ENCODE results near the gene IWS1.

The IWS1 gene

DNA sequence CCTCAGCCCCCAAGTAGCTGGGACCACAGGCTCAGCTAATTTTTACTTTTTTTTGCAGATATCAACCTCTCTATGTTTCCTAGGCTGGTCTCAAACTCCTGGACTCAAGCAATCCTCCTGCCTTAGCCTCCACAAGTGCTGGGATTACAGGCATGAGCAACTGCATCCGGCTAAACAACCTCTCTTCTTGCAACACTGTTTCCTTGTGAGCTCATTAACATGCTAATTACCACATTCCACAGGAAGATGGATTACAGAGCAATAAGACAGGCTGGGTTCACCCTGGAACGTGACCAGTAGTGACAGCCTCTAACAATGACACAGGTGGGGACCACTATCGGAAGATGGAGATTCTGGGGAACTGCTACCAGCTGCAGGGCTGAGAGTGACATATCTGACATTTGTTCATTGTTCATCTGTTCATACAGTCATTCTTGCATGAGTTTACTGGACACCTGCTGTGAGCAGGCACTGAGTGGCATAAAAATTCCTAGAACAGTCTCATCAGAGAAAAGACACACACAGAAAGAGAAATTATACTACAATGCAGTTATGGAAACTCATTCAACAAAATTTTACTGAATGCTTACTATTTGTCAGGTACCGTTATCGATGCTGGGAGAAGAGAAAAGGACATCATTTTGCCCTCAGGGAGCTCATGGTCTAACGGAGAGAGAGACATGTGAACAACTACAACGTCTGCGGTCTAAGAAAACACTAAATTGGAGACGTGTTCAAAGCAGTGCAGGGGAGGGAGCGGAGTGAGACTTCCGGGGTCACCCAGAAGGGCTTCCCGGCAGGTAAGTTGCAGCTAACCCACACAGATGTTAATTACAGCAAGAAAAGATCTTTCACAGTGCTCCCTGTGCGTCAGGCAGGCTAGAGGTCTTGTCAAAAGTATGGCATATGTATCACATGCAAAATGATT lies 70.5 kb downstream of the IWS1 start:
- Histone ChIP-seq H3K9ac (ENCODE audit: low read length) (no peak overlapping the region), H3K4me2 (ENCODE audit: low read depth, low read length, poor library complexity, severe bottlenecking) (no peak overlapping the region), H4K20me1 (ENCODE audit: low read depth, low read length) (no peaks in the 10 kb centered on the region), H3K27ac (ENCODE audit: low read depth, low read length) (no peak overlapping the region), H3K36me3 (ENCODE audit: low read length) (no peaks in the 10 kb centered on the region), H3K9me2 (replicated peaks; ENCODE audit: insufficient read depth, low read length) (no peaks in the 10 kb centered on the region), H3K9me3 (ENCODE audit: insufficient read depth, low read length) (no peaks in the 10 kb centered on the region), H3K4me3 (ENCODE audit: insufficient read depth, low read length, poor library complexity, severe bottlenecking) (no peak overlapping the region), H3K79me2 (ENCODE audit: insufficient read depth, low read length) (no peaks in the 10 kb centered on the region), H3F3A (ENCODE audit: insufficient read depth) (no peaks in the 10 kb centered on the region), H2AFZ (ENCODE audit: low read depth, low read length, severe bottlenecking) (no peak overlapping the region), H3K27me3 (ENCODE audit: low read length) (no peaks in the 10 kb centered on the region)
- TF ChIP-seq EZH2phosphoT487 (conservative IDR thresholded peaks at IDR 0.05; ENCODE audit: low read length): no peak
- TF ChIP-seq, protein P1, sequence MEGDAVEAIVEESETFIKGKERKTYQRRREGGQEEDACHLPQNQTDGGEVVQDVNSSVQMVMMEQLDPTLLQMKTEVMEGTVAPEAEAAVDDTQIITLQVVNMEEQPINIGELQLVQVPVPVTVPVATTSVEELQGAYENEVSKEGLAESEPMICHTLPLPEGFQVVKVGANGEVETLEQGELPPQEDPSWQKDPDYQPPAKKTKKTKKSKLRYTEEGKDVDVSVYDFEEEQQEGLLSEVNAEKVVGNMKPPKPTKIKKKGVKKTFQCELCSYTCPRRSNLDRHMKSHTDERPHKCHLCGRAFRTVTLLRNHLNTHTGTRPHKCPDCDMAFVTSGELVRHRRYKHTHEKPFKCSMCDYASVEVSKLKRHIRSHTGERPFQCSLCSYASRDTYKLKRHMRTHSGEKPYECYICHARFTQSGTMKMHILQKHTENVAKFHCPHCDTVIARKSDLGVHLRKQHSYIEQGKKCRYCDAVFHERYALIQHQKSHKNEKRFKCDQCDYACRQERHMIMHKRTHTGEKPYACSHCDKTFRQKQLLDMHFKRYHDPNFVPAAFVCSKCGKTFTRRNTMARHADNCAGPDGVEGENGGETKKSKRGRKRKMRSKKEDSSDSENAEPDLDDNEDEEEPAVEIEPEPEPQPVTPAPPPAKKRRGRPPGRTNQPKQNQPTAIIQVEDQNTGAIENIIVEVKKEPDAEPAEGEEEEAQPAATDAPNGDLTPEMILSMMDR (IDR thresholded peaks at IDR 0.05; ENCODE audit: insufficient read depth, low read length, poor library complexity, severe bottlenecking): no peak

DNA sequence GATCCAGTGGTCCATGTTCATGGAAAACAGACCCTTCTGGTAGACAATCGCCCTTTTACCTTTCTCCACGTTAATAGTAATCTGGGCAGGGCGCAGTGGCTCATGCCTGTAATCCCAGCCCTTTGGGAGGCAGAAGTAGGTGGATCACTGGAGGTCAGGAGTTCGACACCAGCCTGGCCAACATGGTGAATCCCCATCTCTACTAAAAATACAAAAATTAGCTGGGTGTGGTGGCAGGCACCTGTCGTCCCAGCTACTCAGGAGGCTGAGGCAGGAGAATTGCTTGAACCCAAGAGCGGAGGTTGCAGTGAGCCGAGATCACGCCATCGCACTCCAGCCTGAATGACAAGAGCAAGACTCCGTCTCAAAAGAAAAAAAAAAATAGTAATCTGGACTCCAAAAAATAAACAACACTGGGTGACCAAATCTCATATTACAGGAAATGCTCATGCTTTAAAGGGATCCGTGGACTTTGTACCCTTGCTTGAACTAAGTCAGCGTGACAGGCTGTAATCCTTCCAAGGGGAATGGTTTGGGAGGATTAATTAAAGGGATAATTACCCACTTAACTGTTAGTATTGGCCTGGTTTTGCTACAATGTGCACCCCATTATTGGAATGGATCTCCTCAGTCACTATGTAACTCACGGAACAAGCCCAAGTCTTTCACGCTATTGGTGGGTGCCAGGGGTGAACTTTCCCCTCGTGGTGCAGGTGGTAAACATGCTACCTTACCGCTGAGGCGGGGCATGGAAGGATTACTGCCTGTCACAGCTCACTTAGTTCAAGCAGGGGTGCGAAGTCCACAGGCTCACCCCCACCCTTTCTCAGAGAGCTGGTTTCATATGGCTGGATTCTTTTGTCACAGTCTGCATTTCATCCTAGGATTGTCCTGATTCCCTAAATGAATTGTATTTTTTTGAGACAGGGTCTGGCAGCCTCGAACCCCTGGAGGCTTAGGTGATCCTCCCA lies 71.4 kb downstream of the IWS1 start:
- Histone ChIP-seq H2AFZ (ENCODE audit: low read depth, low read length, severe bottlenecking) (no peak overlapping the region), H4K20me1 (ENCODE audit: low read depth, low read length) (no peaks in the 10 kb centered on the region), H3K9me2 (replicated peaks; ENCODE audit: insufficient read depth, low read length) (no peaks in the 10 kb centered on the region), H3K9ac (ENCODE audit: low read length) (no peak overlapping the region), H3K27me3 (ENCODE audit: low read length) (no peaks in the 10 kb centered on the region), H3K9me3 (ENCODE audit: insufficient read depth, low read length) (no peaks in the 10 kb centered on the region), H3F3A (ENCODE audit: insufficient read depth) (no peaks in the 10 kb centered on the region), H3K4me2 (ENCODE audit: low read depth, low read length, poor library complexity, severe bottlenecking) (no peak overlapping the region), H3K36me3 (ENCODE audit: low read length) (no peaks in the 10 kb centered on the region), H3K27ac (ENCODE audit: low read depth, low read length) (no peak overlapping the region), H3K79me2 (ENCODE audit: insufficient read depth, low read length) (no peaks in the 10 kb centered on the region), H3K4me3 (ENCODE audit: insufficient read depth, low read length, poor library complexity, severe bottlenecking) (no peak overlapping the region)
- TF ChIP-seq EZH2phosphoT487 (conservative IDR thresholded peaks at IDR 0.05; ENCODE audit: low read length): no peak
- TF ChIP-seq, protein P1 (IDR thresholded peaks at IDR 0.05; ENCODE audit: insufficient read depth, low read length, poor library complexity, severe bottlenecking): no peak

DNA sequence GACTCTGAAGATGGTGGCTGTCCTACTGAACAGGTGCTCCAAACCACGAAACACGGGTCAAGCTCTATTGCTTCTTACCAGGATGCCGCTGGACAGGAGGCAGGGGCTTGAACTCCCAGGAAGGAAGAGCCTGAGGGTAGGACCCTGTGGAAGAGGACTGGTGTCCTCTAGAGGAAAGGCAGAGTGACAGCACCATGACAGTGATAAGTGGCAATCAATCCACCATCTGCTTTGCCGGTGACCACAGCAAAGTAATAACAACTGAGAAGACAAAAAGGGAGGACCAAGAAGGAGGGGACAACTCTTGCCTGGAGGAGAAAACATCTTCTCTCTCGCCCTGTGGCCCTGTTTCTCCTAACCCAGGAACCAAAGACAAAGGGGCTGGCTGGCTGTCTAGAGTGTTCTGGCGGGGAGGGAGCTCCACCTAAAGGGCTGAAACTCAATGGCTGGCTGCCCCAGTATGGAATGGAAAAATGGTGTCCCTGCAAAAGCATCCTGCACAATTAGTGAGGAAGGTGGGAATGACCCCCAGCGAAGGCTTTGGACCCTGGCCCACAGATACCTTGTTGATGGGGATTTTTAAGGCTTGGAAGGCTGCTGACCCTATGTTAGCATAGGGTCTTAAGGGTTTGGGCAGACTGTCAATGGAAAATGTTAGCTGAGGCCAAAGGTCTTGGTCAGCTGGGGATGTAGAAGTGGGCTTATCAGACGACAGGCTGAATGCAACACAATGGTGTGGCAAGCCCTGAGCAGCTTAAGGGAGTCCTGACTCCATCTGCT lies 72.7 kb downstream of the IWS1 start:
- no peak for TF ChIP-seq EZH2phosphoT487 (conservative IDR thresholded peaks at IDR 0.05; ENCODE audit: low read length)
- TF ChIP-seq, protein P1 (IDR thresholded peaks at IDR 0.05; ENCODE audit: insufficient read depth, low read length, poor library complexity, severe bottlenecking): no peak
- Histone ChIP-seq H3F3A (ENCODE audit: insufficient read depth) (no peaks in the 10 kb centered on the region), H3K79me2 (ENCODE audit: insufficient read depth, low read length) (no peaks in the 10 kb centered on the region), H4K20me1 (ENCODE audit: low read depth, low read length) (no peaks in the 10 kb centered on the region), H3K36me3 (ENCODE audit: low read length) (no peaks in the 10 kb centered on the region), H2AFZ (ENCODE audit: low read depth, low read length, severe bottlenecking) (no peak overlapping the region), H3K4me2 (ENCODE audit: low read depth, low read length, poor library complexity, severe bottlenecking) (no peak overlapping the region), H3K9me2 (replicated peaks; ENCODE audit: insufficient read depth, low read length) (no peaks in the 10 kb centered on the region), H3K9me3 (ENCODE audit: insufficient read depth, low read length) (no peaks in the 10 kb centered on the region), H3K27me3 (ENCODE audit: low read length) (no peaks in the 10 kb centered on the region), H3K4me3 (ENCODE audit: insufficient read depth, low read length, poor library complexity, severe bottlenecking) (no peak overlapping the region), H3K9ac (ENCODE audit: low read length) (no peak overlapping the region), H3K27ac (ENCODE audit: low read depth, low read length) (no peak overlapping the region)
